Retinal pigment epithelial cell (primary cell): Measurements from ENCODE around the gene HOXA13.

Experiments
- DNase-seq: peaks from one replicate; pipeline ENCODE4 v3.0.0-alpha.2; 2010; ENCODE audit warnings: low read depth
- H3K4me3 ChIP-seq: 2 replicates; pipeline ENCODE4 v1.5.1; 2011; ENCODE audit warnings: mild to moderate bottlenecking, low read length, control low read depth, moderate library complexity
- CTCF ChIP-seq: conservative IDR thresholded peaks from 2 replicates; pipeline ENCODE4 v1.5.1; 2011; ENCODE audit warnings: low read depth, low read length, control low read depth, inconsistent platforms

Gene HOXA13

GRCh38 chr7:27171637-27172314 lies 28.1 kb downstream of the HOXA13 start:
- no peak overlapping the region for H3K4me3 ChIP-seq
- DNase-seq, result no peak

GRCh38 chr7:27171325-27171636 lies 28.6 kb downstream of the HOXA13 start:
- TF ChIP-seq CTCF, result no peak
- DNase-seq, result no peak
- no peak overlapping the region for H3K4me3 ChIP-seq

More at GRCh38 chr7:27171637-27172314, 28.1 kb downstream of the HOXA13 start:
- TF ChIP-seq CTCF, result no peak

GRCh38 chr7:27170426-27171324 lies 29.2 kb downstream of the HOXA13 start:
- H3K4me3 ChIP-seq, result no peak overlapping the region

GRCh38 chr7:27169658-27170425 lies 30.0 kb downstream of the HOXA13 start:
- H3K4me3 ChIP-seq, result no peak overlapping the region
- no peak for TF ChIP-seq CTCF
- DNase-seq, result no peak

More at GRCh38 chr7:27170426-27171324, 29.2 kb downstream of the HOXA13 start:
- no peak for TF ChIP-seq CTCF
- no peak for DNase-seq

GRCh38 chr7:27168265-27168947 lies 31.5 kb downstream of the HOXA13 start:
- no peak for DNase-seq
- no peak for TF ChIP-seq CTCF
- H3K4me3 ChIP-seq, result no peak overlapping the region

- DNase-seq, result no peak
- TF ChIP-seq CTCF, result no peak
- H3K4me3 ChIP-seq, result no peak overlapping the region
These were observed 32.0 kb downstream of the HOXA13 start for GRCh38 chr7:27167916-27168264.
